Panc1 (cell line): Measurements from ENCODE around the gene LACTBL1. TPM values are rescaled to one million over a fixed set of nuclear protein-coding genes. Genes with fewer than 3 reads are reported as not detected.

Experiments
- ATAC-seq: fragments of 200-7000 bp; cut with Tn5 transposase; 2 replicates; pipeline ENCODE4 v1.9.1; 2020; ENCODE audit warnings: mild to moderate bottlenecking, moderate library complexity
- BruUV-seq: library from RNA; stranded (reverse); fragments of 400-500 nt; replicated peaks from 2 replicates; lab custom pipeline; 2021; lab: Mats Ljungman, UMichigan
- CTCF ChIA-PET: fragments of 300-600 bp; sonication (Branson Sonifier 250); formaldehyde crosslinking; loops from one replicate; lab custom pipeline; 2022; ENCODE audit warnings: antibody characterized with exemption; lab: Charles Lee
- POLR2A ChIA-PET: fragments of 300-600 bp; sonication (Branson Sonifier 250); formaldehyde crosslinking; loops from one replicate; lab custom pipeline; 2022; ENCODE audit warnings: antibody characterized with exemption; lab: Charles Lee
- DNase-seq: peaks from one replicate; pipeline ENCODE4 v3.0.0-alpha.2; 2010; ENCODE audit warnings: low read depth, low spot score
- H3K27ac ChIP-seq: 2 replicates; pipeline ENCODE4 v1.5.1; 2011; ENCODE audit warnings: mild to moderate bottlenecking, low read length, inconsistent platforms
- H3K27me3 ChIP-seq: fragments of 200-500 bp; sonication (Bioruptor generic); 2 replicates; pipeline ENCODE4 v1.6.0; 2014; ENCODE audit warnings: low read length, inconsistent platforms; ENCODE audit not compliant: control insufficient read depth, insufficient read depth
- H3K36me3 ChIP-seq: fragments of 200-500 bp; sonication (Bioruptor generic); 2 replicates; pipeline ENCODE4 v1.5.1; 2014; ENCODE audit warnings: inconsistent platforms, mild to moderate bottlenecking, low read length, moderate library complexity; ENCODE audit not compliant: control insufficient read depth, insufficient read depth
- H3K4me1 ChIP-seq: 2 replicates; pipeline ENCODE4 v1.5.1; 2011; ENCODE audit warnings: inconsistent platforms, mild to moderate bottlenecking, low read length, moderate library complexity; ENCODE audit not compliant: control insufficient read depth, insufficient read depth
- H3K4me3 ChIP-seq, 2 experiments: 2 replicates each; pipeline ENCODE4 v1.5.1; 2011 to 2012; ENCODE audit warnings: low read depth in 2 of 2, low read length in 2 of 2, mild to moderate bottlenecking in 2 of 2, inconsistent platforms in 1 of 2, moderate library complexity in 1 of 2
- H3K9me3 ChIP-seq: fragments of 200-500 bp; sonication (Bioruptor generic); 2 replicates; pipeline ENCODE4 v1.5.1; 2014; ENCODE audit warnings: low read depth, mild to moderate bottlenecking, inconsistent platforms, low read length, moderate library complexity; ENCODE audit not compliant: control insufficient read depth, insufficient read depth
- POLR2AphosphoS5 ChIP-seq: IDR thresholded peaks from 2 replicates; pipeline ENCODE4 v1.6.1; 2012; ENCODE audit warnings: mild to moderate bottlenecking, low read depth, low read length, moderate library complexity
- SIN3A ChIP-seq: IDR thresholded peaks from 2 replicates; pipeline ENCODE4 v1.6.1; 2012; ENCODE audit warnings: low read depth, mild to moderate bottlenecking, low read length, moderate library complexity, borderline replicate concordance; ENCODE audit not compliant: insufficient read depth
- TCF7L2 ChIP-seq: IDR thresholded peaks from 2 replicates; pipeline ENCODE4 v1.6.1; 2011; ENCODE audit warnings: mild to moderate bottlenecking, low read depth, low read length, inconsistent platforms
- in situ Hi-C: cut with HindIII; loops from 2 replicates; pipeline ENCODE4 v1.10.0; 2016; ENCODE audit warnings: low sequenced_read_pairs, low pct_unique_long_range_greater_than_20kb
- intact Hi-C: fragments of 100-400 bp; cut with micrococcal nuclease; formaldehyde crosslinking; loops from one replicate; pipeline ENCODE4 v1.10.0; 2022; ENCODE audit not compliant: unreplicated experiment
- total RNA-seq: library from RNA; stranded (reverse); gene quantifications from one replicate; pipeline ENCODE4 v1.2.1, GENCODE V29; 2021; ENCODE audit not compliant: unreplicated experiment
- TF ChIP-seq, protein P1 (sequence below): fragments of 450-650 bp; IDR thresholded peaks from 2 replicates; pipeline ENCODE4 v1.5.1; 2017; ENCODE audit warnings: mild to moderate bottlenecking
- TF ChIP-seq, protein P2 (sequence below), 2 experiments: IDR thresholded peaks; 2 replicates each; pipeline ENCODE4 v1.6.1; 2011 to 2012; ENCODE audit warnings: low read depth in 2 of 2, control low read depth in 1 of 2, low read length in 1 of 2, mild to moderate bottlenecking in 1 of 2, moderate library complexity in 1 of 2; ENCODE audit not compliant: insufficient read depth in 1 of 2

The LACTBL1 gene
- total RNA-seq, 1 experiment from 2014 or later = not detected

DNA sequence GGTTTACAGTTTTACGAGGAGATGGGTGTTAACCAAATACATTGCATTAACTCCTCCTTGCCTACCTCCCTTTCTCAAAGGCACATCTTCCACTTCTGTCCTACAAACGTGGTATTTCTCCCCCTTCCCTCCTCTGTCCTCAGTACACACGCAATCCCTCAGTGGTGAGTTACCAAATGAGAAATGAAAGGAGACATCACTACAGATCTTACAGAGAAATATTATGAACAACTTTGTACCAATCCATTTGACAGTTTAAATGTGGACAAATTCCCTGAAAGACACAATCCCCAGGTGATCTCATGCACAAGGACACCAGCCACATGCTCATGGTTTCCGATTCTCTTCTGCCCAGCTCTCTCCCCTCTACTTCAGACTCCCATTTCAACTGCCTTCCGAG is 6.4 kb downstream of the LACTBL1 start:
- ChIA-PET POLR2A (no interaction called here), CTCF (interaction anchor here (1.1 kb wide), 1 partner anchor 13 kb away, joined by 6 read pairs; no protein-coding TSS in a partner anchor)
- no peak for ATAC-seq
- Histone ChIP-seq H3K36me3 (no peaks in the 10 kb centered on the region), H3K4me1 (no peaks in the 10 kb centered on the region), H3K27ac (no peak overlapping the region), H3K27me3 (peaks cover 14% of the 10 kb centered on the region), H3K9me3 (no peaks in the 10 kb centered on the region), H3K4me3 (no peak overlapping the region)
- no TSS peak for BruUV-seq
- no peak for DNase-seq
- TF ChIP-seq POLR2AphosphoS5 (no peak), TCF7L2 (no peak), SIN3A (no peak)
- TF ChIP-seq, protein P1, sequence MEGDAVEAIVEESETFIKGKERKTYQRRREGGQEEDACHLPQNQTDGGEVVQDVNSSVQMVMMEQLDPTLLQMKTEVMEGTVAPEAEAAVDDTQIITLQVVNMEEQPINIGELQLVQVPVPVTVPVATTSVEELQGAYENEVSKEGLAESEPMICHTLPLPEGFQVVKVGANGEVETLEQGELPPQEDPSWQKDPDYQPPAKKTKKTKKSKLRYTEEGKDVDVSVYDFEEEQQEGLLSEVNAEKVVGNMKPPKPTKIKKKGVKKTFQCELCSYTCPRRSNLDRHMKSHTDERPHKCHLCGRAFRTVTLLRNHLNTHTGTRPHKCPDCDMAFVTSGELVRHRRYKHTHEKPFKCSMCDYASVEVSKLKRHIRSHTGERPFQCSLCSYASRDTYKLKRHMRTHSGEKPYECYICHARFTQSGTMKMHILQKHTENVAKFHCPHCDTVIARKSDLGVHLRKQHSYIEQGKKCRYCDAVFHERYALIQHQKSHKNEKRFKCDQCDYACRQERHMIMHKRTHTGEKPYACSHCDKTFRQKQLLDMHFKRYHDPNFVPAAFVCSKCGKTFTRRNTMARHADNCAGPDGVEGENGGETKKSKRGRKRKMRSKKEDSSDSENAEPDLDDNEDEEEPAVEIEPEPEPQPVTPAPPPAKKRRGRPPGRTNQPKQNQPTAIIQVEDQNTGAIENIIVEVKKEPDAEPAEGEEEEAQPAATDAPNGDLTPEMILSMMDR = no peak
- TF ChIP-seq, protein P2, sequence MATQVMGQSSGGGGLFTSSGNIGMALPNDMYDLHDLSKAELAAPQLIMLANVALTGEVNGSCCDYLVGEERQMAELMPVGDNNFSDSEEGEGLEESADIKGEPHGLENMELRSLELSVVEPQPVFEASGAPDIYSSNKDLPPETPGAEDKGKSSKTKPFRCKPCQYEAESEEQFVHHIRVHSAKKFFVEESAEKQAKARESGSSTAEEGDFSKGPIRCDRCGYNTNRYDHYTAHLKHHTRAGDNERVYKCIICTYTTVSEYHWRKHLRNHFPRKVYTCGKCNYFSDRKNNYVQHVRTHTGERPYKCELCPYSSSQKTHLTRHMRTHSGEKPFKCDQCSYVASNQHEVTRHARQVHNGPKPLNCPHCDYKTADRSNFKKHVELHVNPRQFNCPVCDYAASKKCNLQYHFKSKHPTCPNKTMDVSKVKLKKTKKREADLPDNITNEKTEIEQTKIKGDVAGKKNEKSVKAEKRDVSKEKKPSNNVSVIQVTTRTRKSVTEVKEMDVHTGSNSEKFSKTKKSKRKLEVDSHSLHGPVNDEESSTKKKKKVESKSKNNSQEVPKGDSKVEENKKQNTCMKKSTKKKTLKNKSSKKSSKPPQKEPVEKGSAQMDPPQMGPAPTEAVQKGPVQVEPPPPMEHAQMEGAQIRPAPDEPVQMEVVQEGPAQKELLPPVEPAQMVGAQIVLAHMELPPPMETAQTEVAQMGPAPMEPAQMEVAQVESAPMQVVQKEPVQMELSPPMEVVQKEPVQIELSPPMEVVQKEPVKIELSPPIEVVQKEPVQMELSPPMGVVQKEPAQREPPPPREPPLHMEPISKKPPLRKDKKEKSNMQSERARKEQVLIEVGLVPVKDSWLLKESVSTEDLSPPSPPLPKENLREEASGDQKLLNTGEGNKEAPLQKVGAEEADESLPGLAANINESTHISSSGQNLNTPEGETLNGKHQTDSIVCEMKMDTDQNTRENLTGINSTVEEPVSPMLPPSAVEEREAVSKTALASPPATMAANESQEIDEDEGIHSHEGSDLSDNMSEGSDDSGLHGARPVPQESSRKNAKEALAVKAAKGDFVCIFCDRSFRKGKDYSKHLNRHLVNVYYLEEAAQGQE (IDR thresholded peaks at IDR 0.05; ENCODE audit: insufficient read depth in 1 of 2, low read depth in 2 of 2, low read length in 1 of 2) = no peak
- intact Hi-C loops (loop anchor here (5.0 kb wide), 1 partner anchor 299 kb away; no protein-coding TSS in a partner anchor), in situ Hi-C loops (no loop called here)

DNA sequence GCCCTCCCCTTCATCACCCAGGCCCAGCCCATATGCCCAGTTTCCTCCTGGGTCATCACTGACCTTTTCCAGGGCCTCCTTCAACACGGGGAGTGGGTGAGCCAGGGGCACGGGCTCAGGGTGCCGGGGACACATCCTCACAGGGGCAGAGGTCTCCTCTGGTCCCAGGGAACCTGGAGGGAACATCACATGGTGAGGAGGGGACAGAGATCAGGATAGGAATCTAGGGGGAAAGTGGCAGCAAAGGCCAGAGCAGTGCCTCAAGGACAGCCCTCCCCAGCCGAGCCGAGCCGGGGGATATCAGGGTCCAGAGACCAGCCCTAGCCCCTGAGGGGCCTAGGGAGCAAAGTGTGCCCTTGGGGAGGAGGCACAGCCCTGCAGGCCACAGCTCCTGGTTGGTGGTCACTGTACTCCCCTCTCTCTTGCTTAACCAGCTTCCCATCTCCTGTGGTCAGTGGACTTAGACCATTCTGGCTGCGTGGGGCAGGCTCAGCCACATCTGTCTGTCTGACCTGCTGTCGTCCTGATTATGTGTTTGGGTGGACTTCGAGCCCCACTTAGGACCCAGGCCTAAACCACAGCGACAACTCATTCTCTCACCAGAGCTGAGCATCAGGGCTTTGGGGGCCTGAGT is 9.5 kb downstream of the LACTBL1 start:
- DNase-seq (no peak), ATAC-seq (no peak)
- TF ChIP-seq, protein P2 (IDR thresholded peaks at IDR 0.05; ENCODE audit: insufficient read depth in 1 of 2, low read depth in 2 of 2, low read length in 1 of 2) = no peak
- TF ChIP-seq SIN3A (no peak), TCF7L2 (no peak)
- no TSS peak for BruUV-seq
- intact Hi-C loops (no loop called here), in situ Hi-C loops (no loop called here)
- H3K27ac ChIP-seq = no peak overlapping the region
- ChIA-PET CTCF (interaction anchor here (0.6 kb wide), 1 partner anchor 499 kb away, joined by 3 read pairs; no protein-coding TSS in a partner anchor), POLR2A (no interaction called here)
- H3K4me3 ChIP-seq = no peak overlapping the region
- peaks cover 5% of the 10 kb centered on the region for H3K27me3 ChIP-seq
- no peaks in the 10 kb centered on the region for H3K36me3 ChIP-seq
- no peaks in the 10 kb centered on the region for H3K9me3 ChIP-seq
- no peaks in the 10 kb centered on the region for H3K4me1 ChIP-seq
